Effector memory CD4-positive, alpha-beta T cell (primary cell): ENCODE data around the gene FGF2.
"Not testable (repeated sequence)": the region's sequence is repeated elsewhere in the genome, so short reads cannot be mapped to it uniquely, and the experiment has no call there.

Source experiments
- DNase-seq, 3 donors: peaks; one replicate each; pipeline ENCODE4 v3.0.0-alpha.2; 2020
- H3K27ac ChIP-seq: 2 replicates; pipeline ENCODE4 v1.7.0; 2013; ENCODE audit warnings: mild to moderate bottlenecking, low read length, moderate library complexity; ENCODE audit not compliant: insufficient read depth, poor library complexity, severe bottlenecking
- H3K27me3 ChIP-seq: replicated peaks from 2 replicates; pipeline ENCODE4 v1.7.0; 2013; ENCODE audit warnings: mild to moderate bottlenecking, low read length; ENCODE audit not compliant: insufficient read depth, control insufficient read depth, poor library complexity, severe bottlenecking
- H3K36me3 ChIP-seq: 2 replicates; pipeline ENCODE4 v1.7.0; 2013; ENCODE audit warnings: mild to moderate bottlenecking, low read length, moderate library complexity; ENCODE audit not compliant: control insufficient read depth, insufficient read depth
- H3K4me1 ChIP-seq: 2 replicates; pipeline ENCODE4 v1.7.0; 2013; ENCODE audit warnings: low read length, mild to moderate bottlenecking; ENCODE audit not compliant: control insufficient read depth, insufficient read depth, poor library complexity, severe bottlenecking
- H3K4me3 ChIP-seq: 2 replicates; pipeline ENCODE4 v1.7.0; 2013; ENCODE audit warnings: low read length, low read depth, mild to moderate bottlenecking; ENCODE audit not compliant: insufficient read depth, poor library complexity, severe bottlenecking
- H3K9me3 ChIP-seq: 2 replicates; pipeline ENCODE4 v1.7.0; 2013; ENCODE audit warnings: mild to moderate bottlenecking, low read length, moderate library complexity; ENCODE audit not compliant: control insufficient read depth

Gene FGF2

GRCh38 chr4:122857160-122857559, 30.5 kb downstream of the FGF2 start:
- H3K4me1 ChIP-seq: no peaks in the 10 kb centered on the region
- no peak overlapping the region for H3K4me3 ChIP-seq
- H3K36me3 ChIP-seq: no peaks in the 10 kb centered on the region
- H3K27me3 ChIP-seq: peaks cover 4% of the 10 kb centered on the region
- no peak for DNase-seq
- H3K9me3 ChIP-seq: no peaks in the 10 kb centered on the region
- no peak overlapping the region for H3K27ac ChIP-seq

GRCh38 chr4:122858705-122859104, 32.1 kb downstream of the FGF2 start:
- Histone ChIP-seq H3K4me1 (no peaks in the 10 kb centered on the region), H3K36me3 (no peaks in the 10 kb centered on the region), H3K27ac (no peak overlapping the region), H3K4me3 (no peak overlapping the region), H3K27me3 (peaks cover 4% of the 10 kb centered on the region), H3K9me3 (no peaks in the 10 kb centered on the region)
- DNase-seq: no peak

DNA sequence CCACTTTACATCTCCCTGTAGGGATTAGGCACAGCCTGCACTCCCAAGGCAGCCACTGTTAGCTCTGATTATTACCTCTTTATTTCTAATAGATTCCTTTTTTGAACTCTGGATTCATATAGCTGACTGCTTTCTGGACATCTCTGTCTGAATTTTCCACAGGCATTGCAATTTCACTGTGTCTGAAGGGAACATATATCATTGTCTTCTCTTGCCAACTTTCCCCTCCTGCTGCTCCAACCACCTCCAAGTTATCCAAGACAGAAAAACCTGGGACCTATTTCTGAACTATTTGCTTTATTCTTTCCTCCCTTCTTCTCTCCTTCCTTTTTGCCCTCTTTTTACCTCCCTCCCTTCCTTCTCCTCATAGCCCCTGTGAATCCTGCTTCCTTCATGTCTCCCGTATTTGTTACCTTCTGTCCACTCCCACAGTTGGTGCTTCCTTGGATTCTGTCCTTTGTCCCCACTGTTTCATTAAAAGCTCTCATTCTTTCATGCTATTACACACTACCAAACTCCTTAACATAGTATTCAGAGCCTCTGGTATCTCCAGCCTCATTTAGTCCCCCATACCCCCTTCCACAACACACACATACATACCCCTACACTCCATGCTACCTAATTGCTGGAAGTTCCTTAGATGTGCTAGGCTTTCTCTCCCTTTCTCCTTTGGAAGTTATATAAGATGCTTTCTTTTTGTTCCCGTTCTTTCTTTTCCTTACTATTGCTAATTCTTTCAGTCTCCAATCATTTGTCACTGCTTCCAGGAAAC, 34.7 kb downstream of the FGF2 start:
- H3K9me3 ChIP-seq: no peaks in the 10 kb centered on the region
- H3K27me3 ChIP-seq: peaks cover 4% of the 10 kb centered on the region
- no peak overlapping the region for H3K27ac ChIP-seq

GRCh38 chr4:122863639-122864038, 37.0 kb downstream of the FGF2 start:
- H3K27ac ChIP-seq: no peak overlapping the region
- H3K36me3 ChIP-seq: no peaks in the 10 kb centered on the region

More for the DNA sequence above, 34.7 kb downstream of the FGF2 start:
- H3K4me1 ChIP-seq: no peaks in the 10 kb centered on the region
- no peak overlapping the region for H3K4me3 ChIP-seq
- DNase-seq: no peak
- no peaks in the 10 kb centered on the region for H3K36me3 ChIP-seq

DNA sequence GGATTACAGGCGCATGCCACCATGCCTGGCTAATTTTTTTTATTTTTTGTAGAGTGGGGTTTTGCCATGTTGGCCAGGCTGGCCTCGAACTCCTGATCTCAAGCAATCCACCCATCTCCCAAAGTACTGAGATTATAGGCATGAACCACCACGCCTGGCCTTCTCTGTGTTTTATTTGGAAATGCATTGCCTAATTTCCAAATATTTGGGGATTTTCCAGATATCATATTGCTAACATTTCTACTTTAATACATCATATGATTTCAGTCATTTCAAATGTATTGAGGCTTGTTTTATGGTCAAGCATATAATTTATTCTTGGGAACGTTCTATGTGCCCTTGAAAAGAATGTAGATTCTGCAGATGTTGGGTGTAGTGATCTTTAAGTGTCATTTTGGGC, 38.8 kb downstream of the FGF2 start:
- Histone ChIP-seq H3K27me3 (peaks cover 4% of the 10 kb centered on the region), H3K4me3 (no peak overlapping the region), H3K4me1 (no peaks in the 10 kb centered on the region), H3K36me3 (no peaks in the 10 kb centered on the region), H3K9me3 (no peaks in the 10 kb centered on the region), H3K27ac (no peak overlapping the region)
- DNase-seq: no peak

More at GRCh38 chr4:122863639-122864038, 37.0 kb downstream of the FGF2 start:
- no peak for DNase-seq
- Histone ChIP-seq H3K27me3 (peaks cover 4% of the 10 kb centered on the region), H3K4me3 (no peak overlapping the region), H3K4me1 (no peaks in the 10 kb centered on the region), H3K9me3 (no peaks in the 10 kb centered on the region)

DNA sequence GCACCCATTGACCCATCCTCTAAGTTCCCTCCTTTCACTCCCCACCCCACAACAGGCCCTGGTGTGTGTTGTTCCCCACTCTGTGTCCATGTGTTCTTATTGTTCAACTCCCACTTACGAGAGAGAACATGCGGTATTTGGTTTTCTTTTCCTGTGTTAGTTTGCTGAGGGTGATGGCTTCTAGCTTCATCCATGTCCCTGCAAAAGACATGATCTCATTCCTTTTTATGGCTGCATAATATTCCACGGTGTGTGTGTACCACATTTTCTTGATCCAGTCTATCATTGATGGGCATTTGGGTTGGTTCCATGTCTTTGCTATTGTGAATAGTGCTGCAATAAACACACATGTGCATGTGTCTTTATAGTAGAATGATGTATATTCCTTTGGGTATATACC, 41.6 kb downstream of the FGF2 start:
- H3K9me3 ChIP-seq, H3K27me3 ChIP-seq, DNase-seq: not testable (repeated sequence)

DNA sequence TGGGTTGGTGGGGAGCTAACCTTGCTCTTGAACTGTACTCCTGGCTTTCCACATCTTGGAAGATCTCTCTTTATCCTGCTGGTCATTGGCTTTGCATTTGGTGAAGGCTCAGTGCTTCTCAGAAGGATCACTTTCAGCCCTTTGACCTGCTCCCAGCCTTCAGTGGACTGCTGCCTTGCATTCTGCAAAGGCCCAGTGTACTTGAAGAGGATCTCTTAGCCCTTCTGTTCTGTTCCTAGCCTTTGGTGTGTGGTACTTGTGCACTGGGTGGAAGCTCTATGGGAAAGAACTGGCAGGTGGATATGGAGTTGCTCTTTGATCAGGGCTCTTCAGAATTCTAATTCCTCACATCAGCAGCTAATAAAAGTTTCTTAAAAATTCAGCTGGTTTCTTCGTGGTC, 46.5 kb downstream of the FGF2 start:
- Histone ChIP-seq H3K9me3 (no peaks in the 10 kb centered on the region), H3K4me1 (no peaks in the 10 kb centered on the region), H3K27me3 (no peaks in the 10 kb centered on the region), H3K4me3 (no peak overlapping the region), H3K36me3 (no peaks in the 10 kb centered on the region), H3K27ac (no peak overlapping the region)
- DNase-seq: no peak

More for the DNA sequence above, 41.6 kb downstream of the FGF2 start:
- not testable (repeated sequence) for H3K27ac ChIP-seq, H3K4me3 ChIP-seq, H3K36me3 ChIP-seq, H3K4me1 ChIP-seq

DNA sequence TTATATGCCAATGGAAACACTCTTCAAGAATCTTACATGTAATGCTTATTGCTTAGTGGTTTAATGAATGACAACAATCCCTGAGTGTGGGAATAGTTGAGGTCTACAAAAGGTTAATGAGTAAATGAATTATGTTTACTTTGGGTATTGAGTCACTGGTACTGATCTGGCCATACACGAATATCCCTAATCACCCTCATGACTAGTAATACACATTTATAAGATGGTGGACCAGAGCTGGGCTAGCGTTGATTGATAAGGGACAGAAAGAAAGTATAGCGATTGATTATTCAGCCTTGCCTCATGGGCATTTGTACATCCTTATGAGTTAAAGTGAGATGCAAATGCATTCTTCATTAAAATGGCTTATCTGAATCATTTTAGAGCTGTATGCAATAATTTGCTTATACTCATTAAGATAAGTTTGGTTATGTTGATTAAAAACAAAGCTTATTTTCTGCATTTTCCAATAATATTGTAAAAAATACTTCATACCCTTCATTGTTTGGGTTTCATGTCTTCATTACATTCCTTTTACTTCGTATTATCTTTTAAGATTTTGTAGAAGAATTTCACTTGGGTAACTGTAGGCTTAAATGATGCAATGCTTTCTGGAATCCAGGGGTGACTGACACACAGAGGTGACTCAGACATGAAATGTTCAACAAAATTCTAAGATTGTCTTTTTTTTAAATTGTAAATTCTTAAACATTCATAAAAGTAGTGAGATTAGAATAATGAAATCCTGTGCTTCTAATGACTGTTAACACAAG, 47.4 kb downstream of the FGF2 start:
- H3K27me3 ChIP-seq: no peaks in the 10 kb centered on the region
- H3K9me3 ChIP-seq: no peaks in the 10 kb centered on the region
- no peaks in the 10 kb centered on the region for H3K36me3 ChIP-seq
- no peak for DNase-seq
- H3K4me1 ChIP-seq: no peaks in the 10 kb centered on the region
- no peak overlapping the region for H3K4me3 ChIP-seq
- no peak overlapping the region for H3K27ac ChIP-seq

GRCh38 chr4:122875949-122876348, 49.3 kb downstream of the FGF2 start:
- Histone ChIP-seq H3K9me3 (no peaks in the 10 kb centered on the region), H3K4me3 (no peak overlapping the region), H3K27ac (no peak overlapping the region), H3K27me3 (no peaks in the 10 kb centered on the region), H3K36me3 (no peaks in the 10 kb centered on the region), H3K4me1 (no peaks in the 10 kb centered on the region)
- DNase-seq: no peak

DNA sequence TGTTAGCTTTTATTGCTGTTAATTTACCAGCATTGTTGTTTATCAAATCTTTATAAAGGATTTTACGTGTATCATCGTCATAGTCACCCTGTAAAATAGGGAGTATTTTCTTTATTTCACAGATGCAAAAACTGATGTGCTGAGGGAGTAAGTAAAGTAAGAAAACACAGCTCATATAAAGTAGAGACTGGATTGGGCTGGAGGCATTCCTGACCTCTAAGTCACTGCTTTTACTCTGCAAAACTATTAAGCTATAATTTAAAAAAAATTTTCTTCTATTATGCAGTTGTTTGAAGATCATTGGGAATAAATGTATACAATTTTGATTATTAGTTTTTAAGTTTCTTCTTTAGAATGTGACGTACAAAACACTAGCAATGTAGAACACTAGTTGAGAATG, 49.8 kb downstream of the FGF2 start:
- Histone ChIP-seq H3K9me3 (no peaks in the 10 kb centered on the region), H3K4me3 (no peak overlapping the region), H3K36me3 (no peaks in the 10 kb centered on the region), H3K27me3 (no peaks in the 10 kb centered on the region), H3K27ac (no peak overlapping the region), H3K4me1 (no peaks in the 10 kb centered on the region)
- DNase-seq: no peak
